HepG2 (cell line): ENCODE measurements around the gene SCAPER. TPM values are rescaled to one million over a fixed set of nuclear protein-coding genes. Genes with fewer than 3 reads are reported as not detected.

ENCODE experiments used
- ARHGAP35 ChIP-seq: sonication (generic); formaldehyde crosslinking; IDR thresholded peaks from 2 replicates; pipeline ENCODE4 v1.9.0; 2022; ENCODE audit warnings: mild to moderate bottlenecking, inconsistent platforms, moderate library complexity, missing genetic modification reagents, borderline replicate concordance
- CHCHD3 ChIP-seq: sonication (generic); formaldehyde crosslinking; IDR thresholded peaks from 2 replicates; pipeline ENCODE4 v1.8.0; 2022; ENCODE audit warnings: mild to moderate bottlenecking, missing genetic modification reagents, moderate library complexity
- DBP ChIP-seq: sonication (generic); formaldehyde crosslinking; IDR thresholded peaks from 2 replicates; pipeline ENCODE4 v1.4.0; 2020; ENCODE audit warnings: missing genetic modification reagents; ENCODE audit errors: not compliant biosample characterization
- GATAD1 ChIP-seq: IDR thresholded peaks from 2 replicates; pipeline ENCODE4 v1.6.1; 2016; ENCODE audit warnings: missing genetic modification reagents, missing compliant biosample characterization
- HOXA3 ChIP-seq: sonication (generic); formaldehyde crosslinking; IDR thresholded peaks from 2 replicates; pipeline ENCODE4 v1.5.0; 2020; ENCODE audit warnings: missing genetic modification reagents
- JUND ChIP-seq: sonication (generic); formaldehyde crosslinking; IDR thresholded peaks from 2 replicates; pipeline ENCODE4 v1.8.0; 2022; ENCODE audit warnings: mild to moderate bottlenecking, missing genetic modification reagents
- ONECUT2 ChIP-seq: sonication (generic); formaldehyde crosslinking; IDR thresholded peaks from 2 replicates; pipeline ENCODE4 v1.4.0; 2020; ENCODE audit warnings: missing genetic modification reagents
- PAF1 ChIP-seq: IDR thresholded peaks from 2 replicates; pipeline ENCODE4 v1.6.1; 2016; ENCODE audit warnings: missing genetic modification reagents, missing compliant biosample characterization
- PHB2 ChIP-seq: fragments of 450-650 bp; IDR thresholded peaks from 2 replicates; pipeline ENCODE4 v1.6.1; 2018; ENCODE audit not compliant: partially characterized antibody
- SMYD3 ChIP-seq: sonication (generic); formaldehyde crosslinking; IDR thresholded peaks from 2 replicates; pipeline ENCODE4 v1.8.1; 2023; ENCODE audit warnings: mild to moderate bottlenecking, missing genetic modification reagents
- SRF ChIP-seq: IDR thresholded peaks from 2 replicates; pipeline ENCODE4 v1.6.1; 2011; ENCODE audit warnings: mild to moderate bottlenecking, low read depth, low read length, moderate library complexity
- TRIM22 ChIP-seq: fragments of 450-650 bp; IDR thresholded peaks from 2 replicates; pipeline ENCODE4 v1.6.1; 2017
- USF2 ChIP-seq, 2 experiments: sonication (generic) in 1 of 2; formaldehyde crosslinking in 1 of 2; IDR thresholded peaks; 2 replicates each; pipeline versions ENCODE4 v1.5.1 to v1.6.1; 2011 to 2020; ENCODE audit warnings: borderline replicate concordance in 1 of 2, low read depth in 1 of 2, low read length in 1 of 2, mild to moderate bottlenecking in 1 of 2, missing genetic modification reagents in 1 of 2, moderate library complexity in 1 of 2
- ZMYM4 ChIP-seq: sonication (generic); formaldehyde crosslinking; IDR thresholded peaks from 2 replicates; pipeline ENCODE4 v1.8.1; 2023; ENCODE audit warnings: mild to moderate bottlenecking, missing genetic modification reagents
- ZNF484 ChIP-seq: sonication (generic); formaldehyde crosslinking; IDR thresholded peaks from 2 replicates; pipeline ENCODE4 v1.5.1; 2020; ENCODE audit warnings: mild to moderate bottlenecking, low read depth, missing genetic modification reagents, borderline replicate concordance
- ZNF556 ChIP-seq: sonication (generic); formaldehyde crosslinking; IDR thresholded peaks from 2 replicates; pipeline ENCODE4 v1.4.0; 2020; ENCODE audit warnings: mild to moderate bottlenecking, missing genetic modification reagents, borderline replicate concordance
- ZNF570 ChIP-seq: sonication (generic); formaldehyde crosslinking; IDR thresholded peaks from 2 replicates; pipeline ENCODE4 v1.4.0; 2020; ENCODE audit warnings: mild to moderate bottlenecking, missing genetic modification reagents, borderline replicate concordance
- ZNF644 ChIP-seq: IDR thresholded peaks from 2 replicates; pipeline ENCODE4 v1.6.1; 2016; ENCODE audit warnings: low read depth
- ZNF660 ChIP-seq: sonication (generic); formaldehyde crosslinking; IDR thresholded peaks from 2 replicates; pipeline ENCODE4 v1.5.1; 2020; ENCODE audit warnings: mild to moderate bottlenecking, low read depth, missing genetic modification reagents, borderline replicate concordance
- ZNF674 ChIP-seq: sonication (generic); formaldehyde crosslinking; IDR thresholded peaks from 2 replicates; pipeline ENCODE4 v1.5.0; 2020; ENCODE audit warnings: low read depth, mild to moderate bottlenecking, missing genetic modification reagents
- ZNF782 ChIP-seq: sonication (generic); formaldehyde crosslinking; IDR thresholded peaks from 2 replicates; pipeline ENCODE4 v1.4.0; 2020; ENCODE audit warnings: missing genetic modification reagents, mild to moderate bottlenecking, borderline replicate concordance
- ZSCAN30 ChIP-seq: sonication (generic); formaldehyde crosslinking; IDR thresholded peaks from 2 replicates; pipeline ENCODE4 v1.5.0; 2020; ENCODE audit warnings: mild to moderate bottlenecking, missing genetic modification reagents
- polyA plus RNA-seq, 8 experiments: library from polyadenylated mRNA; depleted of rRNA in 3 of 8; stranded (reverse) in 7 of 8; unstranded in 1 of 8; fragments of >200 nt; fragmentation: Illumina TruSeq in 4 of 8; extraction: Trizol in 4 of 8; gene quantifications; 2 replicates each; pipeline versions ENCODE4 v1.2.1 to v1.2.3, GENCODE V29; 2011 to 2016; ENCODE audit warnings: low read depth in 4 of 8, missing spikeins in 1 of 8, mixed read lengths in 1 of 8; ENCODE audit not compliant: insufficient read depth in 1 of 8
- total RNA-seq, 5 experiments: library from RNA; depleted of rRNA; stranded (reverse); fragments of >200 nt; fragmentation: Illumina TruSeq; extraction: Trizol; gene quantifications; 2 replicates each; pipeline ENCODE4 v1.2.3, GENCODE V29; 2016; ENCODE audit warnings: low read depth in 1 of 5
- TF ChIP-seq, protein P1 (sequence below): sonication (generic); formaldehyde crosslinking; IDR thresholded peaks from 2 replicates; pipeline ENCODE4 v1.5.0; 2020; ENCODE audit warnings: mild to moderate bottlenecking, missing genetic modification reagents, moderate library complexity

The SCAPER gene
- total and polyA plus RNA-seq, 2 of the 13 experiments (the other 11 are each of a cell fraction or from before 2014, with no cell fraction given) = 4.3 to 10.5 TPM

DNA sequence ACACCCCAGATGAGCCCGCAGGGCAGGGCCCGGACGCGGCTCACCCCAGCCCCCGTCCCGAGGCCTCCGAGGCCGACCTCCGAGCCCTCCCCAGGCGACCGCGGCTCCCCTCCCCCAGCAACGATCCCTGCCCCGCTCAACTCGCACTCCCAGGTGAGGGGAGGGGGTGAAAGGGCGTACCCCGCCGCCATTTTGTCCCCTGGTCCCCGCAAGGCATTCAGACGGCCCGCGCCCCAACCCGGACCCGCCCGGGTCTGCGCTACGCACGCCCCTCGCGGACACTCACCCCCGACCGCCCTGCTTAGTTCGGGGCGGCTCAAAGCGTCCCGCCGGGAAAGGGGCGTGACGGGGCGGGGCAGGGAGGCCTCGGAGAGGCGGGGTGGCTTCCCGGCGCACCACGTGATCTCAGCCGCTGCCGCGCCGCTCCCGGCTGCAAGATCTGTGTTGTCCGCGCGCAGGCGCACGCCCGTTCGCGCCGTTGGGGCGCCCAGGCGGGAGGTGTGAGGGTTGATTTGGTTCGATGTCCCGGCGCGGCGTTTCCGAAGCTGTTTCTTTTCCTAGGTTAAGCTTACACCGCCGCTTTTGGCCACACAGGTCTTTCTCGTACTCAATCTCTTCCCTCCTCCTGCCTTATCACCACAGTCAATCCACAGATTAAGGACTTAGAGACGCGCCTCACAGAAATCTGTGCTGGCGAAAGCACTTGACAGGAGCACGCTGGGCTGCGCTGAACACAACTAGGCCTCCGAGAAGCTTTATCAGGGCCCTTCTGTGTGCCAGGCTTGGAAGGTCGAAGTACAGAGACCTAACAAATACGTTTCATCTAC lies at the start of gene SCAPER (continued):
- TF ChIP-seq, protein P1, sequence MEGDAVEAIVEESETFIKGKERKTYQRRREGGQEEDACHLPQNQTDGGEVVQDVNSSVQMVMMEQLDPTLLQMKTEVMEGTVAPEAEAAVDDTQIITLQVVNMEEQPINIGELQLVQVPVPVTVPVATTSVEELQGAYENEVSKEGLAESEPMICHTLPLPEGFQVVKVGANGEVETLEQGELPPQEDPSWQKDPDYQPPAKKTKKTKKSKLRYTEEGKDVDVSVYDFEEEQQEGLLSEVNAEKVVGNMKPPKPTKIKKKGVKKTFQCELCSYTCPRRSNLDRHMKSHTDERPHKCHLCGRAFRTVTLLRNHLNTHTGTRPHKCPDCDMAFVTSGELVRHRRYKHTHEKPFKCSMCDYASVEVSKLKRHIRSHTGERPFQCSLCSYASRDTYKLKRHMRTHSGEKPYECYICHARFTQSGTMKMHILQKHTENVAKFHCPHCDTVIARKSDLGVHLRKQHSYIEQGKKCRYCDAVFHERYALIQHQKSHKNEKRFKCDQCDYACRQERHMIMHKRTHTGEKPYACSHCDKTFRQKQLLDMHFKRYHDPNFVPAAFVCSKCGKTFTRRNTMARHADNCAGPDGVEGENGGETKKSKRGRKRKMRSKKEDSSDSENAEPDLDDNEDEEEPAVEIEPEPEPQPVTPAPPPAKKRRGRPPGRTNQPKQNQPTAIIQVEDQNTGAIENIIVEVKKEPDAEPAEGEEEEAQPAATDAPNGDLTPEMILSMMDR = peak; percentile 4; the same call in 1 of the 2 replicates
- 0 out of 2 replicates have a peak, but pooled peaks have one; percentile 21 for TF ChIP-seq SRF
- no peak for TF ChIP-seq PAF1 (CRISPR knock-in tag)
- TF ChIP-seq ONECUT2 = peak; percentile 66; the same call in 1 of the 2 replicates
- no peak for TF ChIP-seq DBP (CRISPR knock-in tag)
- no peak for TF ChIP-seq ZNF674
- peak; percentile 94; the same call in 1 of the 2 replicates for TF ChIP-seq ZNF782 (CRISPR knock-in tag)
- TF ChIP-seq SMYD3 (CRISPR knock-in tag) = 0 out of 2 replicates have a peak, but pooled peaks have one; percentile 25
- peak; percentile 90 for TF ChIP-seq ZNF556 (CRISPR knock-in tag)
- no peak for TF ChIP-seq JUND (CRISPR knock-in tag)
- TF ChIP-seq ZNF484 = peak; percentile 95
- TF ChIP-seq ZSCAN30 (CRISPR knock-in tag) = peak; percentile 70; the same call in 1 of the 2 replicates
- TF ChIP-seq USF2 (IDR thresholded peaks at IDR 0.05; ENCODE audit: low read depth, low read length) = peak; percentile 86
- peak; percentile 96; the same call in 1 of the 2 replicates for TF ChIP-seq USF2 (CRISPR knock-in tag; IDR thresholded peaks at IDR 0.05; ENCODE audit: borderline replicate concordance)
- TF ChIP-seq ZNF644 (CRISPR knock-in tag) = no peak
- TF ChIP-seq TRIM22 = no peak
- peak; percentile 66; the same call in 1 of the 2 replicates for TF ChIP-seq ZNF660
- peak; percentile 58 for TF ChIP-seq GATAD1 (CRISPR knock-in tag)
- no peak for TF ChIP-seq PHB2
- TF ChIP-seq CHCHD3 (CRISPR knock-in tag) = peak; percentile 83; the same call in 1 of the 2 replicates
- TF ChIP-seq ARHGAP35 (CRISPR knock-in tag) = no peak
- TF ChIP-seq ZMYM4 = peak; percentile 72
- TF ChIP-seq HOXA3 (CRISPR knock-in tag) = peak; percentile 89
- TF ChIP-seq ZNF570 = peak; percentile 89
